ENCODE results near the gene ETS2. TPM values are rescaled to one million over a fixed set of nuclear protein-coding genes. Genes with fewer than 3 reads are reported as not detected.

ETS2 gene
- total and polyA plus RNA-seq, 10 of the 15 experiments (the other 5 are each of a cell fraction or from before 2014, with no cell fraction given) = 0.52 to 8.6 (median 3.8) TPM

DNA sequence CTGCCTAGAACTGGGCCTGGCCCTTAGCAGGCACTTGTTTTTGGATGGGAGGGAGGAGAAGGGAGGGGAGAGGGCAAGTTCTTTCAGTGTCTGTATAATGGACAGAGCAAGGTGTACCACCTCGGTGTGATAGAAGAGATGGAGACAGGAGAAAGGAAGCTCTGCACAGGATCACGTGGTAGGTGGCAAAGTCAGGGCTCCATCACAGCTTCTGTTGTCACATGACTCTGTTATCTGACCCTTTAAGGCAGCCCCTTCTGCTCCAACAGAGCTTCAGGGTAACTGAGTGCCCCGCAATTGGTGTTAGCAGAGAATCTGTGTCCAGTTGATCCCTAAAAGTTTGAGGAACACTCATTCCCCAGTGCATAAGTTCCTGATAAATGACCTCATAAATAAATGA, 16.5 kb upstream of the ETS2 start:
- FAIRE-seq = no peak
- WGBS (ENCODE audit: insufficient coverage, insufficient replicate concordance, low lambda C conversion rate, missing lambda C conversion rate) = 49% methylated on average over 3 of the region's 3 CpGs

More for the DNA sequence above, 16.5 kb upstream of the ETS2 start:
- H4K20me1 ChIP-seq (ENCODE audit: control insufficient read depth, insufficient read depth) = no peaks in the 10 kb centered on the region
- no peak overlapping the region for H3K27ac ChIP-seq (ENCODE audit: control insufficient read depth, insufficient read depth)
- in situ Hi-C loops (cut with MboI) (no loop called here), intact Hi-C loops (cut with micrococcal nuclease; ENCODE audit: unreplicated experiment) (no loop called here)
- H3K36me3 ChIP-seq (ENCODE audit: control insufficient read depth in 2 of 2, insufficient read depth in 2 of 2, low read length in 1 of 2) = no peaks in the 10 kb centered on the region
- no peaks in the 10 kb centered on the region for H3K27me3 ChIP-seq (replicated peaks in 1 of 2; ENCODE audit: control insufficient read depth in 2 of 2, insufficient read depth in 2 of 2, low read length in 1 of 2)
- ChIA-PET CTCF (no interaction called here), SMC1A (ENCODE audit: uncharacterized antibody, unreplicated experiment) (interaction anchor here (0.7 kb wide), 1 partner anchor 9 kb away, joined by 3 read pairs; no protein-coding TSS in a partner anchor), POLR2A (no interaction called here), RAD21 (ENCODE audit: unreplicated experiment) (no interaction called here)
- no peaks in the 10 kb centered on the region for H3K79me2 ChIP-seq (ENCODE audit: control insufficient read depth, insufficient read depth, low read length)
- BruUV-seq (replicated peaks) = no TSS peak
- no peaks in the 10 kb centered on the region; the same call in 2 of the 3 replicates for H3K9me3 ChIP-seq (replicated peaks; ENCODE audit: control insufficient read depth, insufficient read depth, low read length)
- ATAC-seq = no peak
- H3K9ac ChIP-seq (ENCODE audit: control insufficient read depth, insufficient read depth, low read length) = no peak overlapping the region
- DNase-seq (ENCODE audit: low read depth, low spot score) = no peak
- H3K4me3 ChIP-seq = no peak overlapping the region
- H3K4me1 ChIP-seq (ENCODE audit: control insufficient read depth, insufficient read depth, low read length) = peaks cover 14% of the 10 kb centered on the region
- TF ChIP-seq TAF1 (IDR thresholded peaks at IDR 0.05; ENCODE audit: borderline replicate concordance, low read depth, low read length) (no peak), PAX5 (IDR thresholded peaks at IDR 0.05; ENCODE audit: borderline replicate concordance, low read depth, low read length) (no peak), CUX1 (IDR thresholded peaks at IDR 0.05; ENCODE audit: insufficient replicate concordance, low read depth, low read length) (no peak), ZNF24 (IDR thresholded peaks at IDR 0.05) (no peak)
- H2AFZ ChIP-seq (ENCODE audit: control insufficient read depth, low read depth, low read length) = no peak overlapping the region
- H3K4me2 ChIP-seq (ENCODE audit: control insufficient read depth, insufficient read depth) = no peak overlapping the region
